ENCODE data around the gene MS4A7.
A peak's percentile ranks its signal among the peaks of the same experiment; 100 is the strongest.

The MS4A7 gene

GRCh38 chr11:60378354-60378753 is at the start of gene MS4A7:
Gene MS4A7, plus strand, starts transcription at chr11:60378532. Its CDS starts 4,610 bp downstream, at chr11:60383142.
- in situ Hi-C loops (cut with MboI; ENCODE audit: low sequenced_read_pairs) = no loop called here
- Histone ChIP-seq H3K27me3 (ENCODE audit: low read depth) (peaks cover 2% of the 10 kb centered on the region; the same call in 1 of the 2 replicates), H3K4me1 (no peaks in the 10 kb centered on the region), H3K9me3 (no peaks in the 10 kb centered on the region), H3K4me3 (no peak within 1 kb of the TSS), H3K36me3 (replicated peaks) (no peaks in the 10 kb centered on the region)
- no peak for DNase-seq (ENCODE audit: low spot score in 2 of 2)

GRCh38 chr11:60332846-60333245 is 45.5 kb upstream of the MS4A7 start:
- no peak for DNase-seq (ENCODE audit: low spot score in 2 of 2)
- H3K36me3 ChIP-seq (replicated peaks) = no peaks in the 10 kb centered on the region
- no peaks in the 10 kb centered on the region for H3K27me3 ChIP-seq (ENCODE audit: low read depth)
- H3K4me3 ChIP-seq = no peak overlapping the region
- in situ Hi-C loops (cut with MboI; ENCODE audit: low sequenced_read_pairs) = no loop called here
- H3K4me1 ChIP-seq = no peaks in the 10 kb centered on the region
- no peaks in the 10 kb centered on the region for H3K9me3 ChIP-seq

GRCh38 chr11:60334005-60334620 is 44.2 kb upstream of the MS4A7 start:
- Histone ChIP-seq H3K36me3 (replicated peaks) (no peaks in the 10 kb centered on the region), H3K4me1 (no peaks in the 10 kb centered on the region), H3K27me3 (ENCODE audit: low read depth) (no peaks in the 10 kb centered on the region), H3K9me3 (no peaks in the 10 kb centered on the region), H3K4me3 (no peak overlapping the region)
- peak; percentile 55 to 88 for DNase-seq (ENCODE audit: low spot score in 2 of 2)
- in situ Hi-C loops (cut with MboI; ENCODE audit: low sequenced_read_pairs) = no loop called here

- H3K4me3 ChIP-seq = no peak overlapping the region
- H3K36me3 ChIP-seq (replicated peaks) = no peaks in the 10 kb centered on the region
- H3K4me1 ChIP-seq = no peaks in the 10 kb centered on the region
- no peaks in the 10 kb centered on the region for H3K27me3 ChIP-seq (ENCODE audit: low read depth)
- in situ Hi-C loops (cut with MboI; ENCODE audit: low sequenced_read_pairs) = no loop called here
- no peak for DNase-seq (ENCODE audit: low spot score in 2 of 2)
- H3K9me3 ChIP-seq = no peaks in the 10 kb centered on the region
Observed at GRCh38 chr11:60336767-60337391, 41.5 kb upstream of the MS4A7 start.

GRCh38 chr11:60338053-60338452 is 40.3 kb upstream of the MS4A7 start:
- in situ Hi-C loops (cut with MboI; ENCODE audit: low sequenced_read_pairs) = no loop called here
- DNase-seq (ENCODE audit: low spot score in 2 of 2) = no peak
- Histone ChIP-seq H3K36me3 (replicated peaks) (no peaks in the 10 kb centered on the region), H3K9me3 (no peaks in the 10 kb centered on the region), H3K4me1 (no peaks in the 10 kb centered on the region), H3K4me3 (no peak overlapping the region), H3K27me3 (ENCODE audit: low read depth) (no peaks in the 10 kb centered on the region)

- H3K4me1 ChIP-seq = no peaks in the 10 kb centered on the region
- in situ Hi-C loops (cut with MboI; ENCODE audit: low sequenced_read_pairs) = no loop called here
- no peaks in the 10 kb centered on the region for H3K36me3 ChIP-seq (replicated peaks)
- H3K27me3 ChIP-seq (ENCODE audit: low read depth) = no peaks in the 10 kb centered on the region
- no peak for DNase-seq (ENCODE audit: low spot score in 2 of 2)
- no peaks in the 10 kb centered on the region for H3K9me3 ChIP-seq
- H3K4me3 ChIP-seq = no peak overlapping the region
Observed at GRCh38 chr11:60339356-60339755, 39.0 kb upstream of the MS4A7 start.

GRCh38 chr11:60343094-60343704 is 35.1 kb upstream of the MS4A7 start:
- H3K9me3 ChIP-seq = 0 out of 2 replicates have a peak, but pooled peaks cover 2% of the 10 kb centered on the region
- H3K27me3 ChIP-seq (ENCODE audit: low read depth) = no peaks in the 10 kb centered on the region
- H3K36me3 ChIP-seq (replicated peaks) = no peaks in the 10 kb centered on the region
- DNase-seq (ENCODE audit: low spot score in 2 of 2) = peak; percentile 27 to 36
- H3K4me1 ChIP-seq = no peaks in the 10 kb centered on the region
- in situ Hi-C loops (cut with MboI; ENCODE audit: low sequenced_read_pairs) = loop anchor here (10.0 kb wide), 1 partner anchor 78 kb away; no protein-coding TSS in a partner anchor
- H3K4me3 ChIP-seq = no peak overlapping the region

GRCh38 chr11:60344146-60344545 is 34.2 kb upstream of the MS4A7 start:
- Histone ChIP-seq H3K9me3 (0 out of 2 replicates have a peak, but pooled peaks cover 2% of the 10 kb centered on the region), H3K36me3 (replicated peaks) (no peaks in the 10 kb centered on the region), H3K27me3 (ENCODE audit: low read depth) (no peaks in the 10 kb centered on the region), H3K4me1 (no peaks in the 10 kb centered on the region), H3K4me3 (no peak overlapping the region)
- DNase-seq (ENCODE audit: low spot score in 2 of 2) = no peak
- in situ Hi-C loops (cut with MboI; ENCODE audit: low sequenced_read_pairs) = loop anchor here (10.0 kb wide), 1 partner anchor 79 kb away; no protein-coding TSS in a partner anchor

- no peaks in the 10 kb centered on the region for H3K36me3 ChIP-seq (replicated peaks)
- no peaks in the 10 kb centered on the region for H3K27me3 ChIP-seq (ENCODE audit: low read depth)
- in situ Hi-C loops (cut with MboI; ENCODE audit: low sequenced_read_pairs) = loop anchor here (10.0 kb wide), 1 partner anchor 81 kb away; no protein-coding TSS in a partner anchor
- no peak overlapping the region for H3K4me3 ChIP-seq
- peak; percentile 54 to 76 for DNase-seq (ENCODE audit: low spot score in 2 of 2)
- H3K9me3 ChIP-seq = 0 out of 2 replicates have a peak, but pooled peaks cover 2% of the 10 kb centered on the region
- peaks cover 3% of the 10 kb centered on the region for H3K4me1 ChIP-seq
Observed at GRCh38 chr11:60345489-60345888, 32.8 kb upstream of the MS4A7 start.

- no peaks in the 10 kb centered on the region for H3K27me3 ChIP-seq (ENCODE audit: low read depth)
- H3K4me3 ChIP-seq = no peak overlapping the region
- H3K9me3 ChIP-seq = 0 out of 2 replicates have a peak, but pooled peaks cover 2% of the 10 kb centered on the region
- no peaks in the 10 kb centered on the region for H3K36me3 ChIP-seq (replicated peaks)
- H3K4me1 ChIP-seq = peaks cover 9% of the 10 kb centered on the region
- in situ Hi-C loops (cut with MboI; ENCODE audit: low sequenced_read_pairs) = loop anchor here (10.0 kb wide), 1 partner anchor 82 kb away; no protein-coding TSS in a partner anchor
- no peak for DNase-seq (ENCODE audit: low spot score in 2 of 2)
Observed at GRCh38 chr11:60347084-60347797, 31.1 kb upstream of the MS4A7 start.

- Histone ChIP-seq H3K27me3 (ENCODE audit: low read depth) (no peaks in the 10 kb centered on the region), H3K9me3 (0 out of 2 replicates have a peak, but pooled peaks cover 2% of the 10 kb centered on the region), H3K4me3 (no peak overlapping the region), H3K36me3 (replicated peaks) (no peaks in the 10 kb centered on the region), H3K4me1 (peaks cover 9% of the 10 kb centered on the region)
- in situ Hi-C loops (cut with MboI; ENCODE audit: low sequenced_read_pairs) = loop anchor here (10.0 kb wide), 1 partner anchor 83 kb away; no protein-coding TSS in a partner anchor
- DNase-seq (ENCODE audit: low spot score in 2 of 2) = no peak
Observed at GRCh38 chr11:60348116-60348515, 30.2 kb upstream of the MS4A7 start.

- Histone ChIP-seq H3K9me3 (0 out of 2 replicates have a peak, but pooled peaks cover 2% of the 10 kb centered on the region), H3K4me3 (no peak overlapping the region), H3K27me3 (ENCODE audit: low read depth) (no peaks in the 10 kb centered on the region), H3K36me3 (replicated peaks) (no peaks in the 10 kb centered on the region), H3K4me1 (peaks cover 9% of the 10 kb centered on the region)
- in situ Hi-C loops (cut with MboI; ENCODE audit: low sequenced_read_pairs) = loop anchor here (10.0 kb wide), 1 partner anchor 85 kb away; no protein-coding TSS in a partner anchor
- DNase-seq (ENCODE audit: low spot score in 2 of 2) = no peak
Observed at GRCh38 chr11:60349990-60350389, 28.3 kb upstream of the MS4A7 start.

- no peaks in the 10 kb centered on the region for H3K4me1 ChIP-seq
- in situ Hi-C loops (cut with MboI; ENCODE audit: low sequenced_read_pairs) = no loop called here
- no peak for DNase-seq (ENCODE audit: low spot score in 2 of 2)
Observed at GRCh38 chr11:60357771-60358170, 20.6 kb upstream of the MS4A7 start.

More at GRCh38 chr11:60357771-60358170, 20.6 kb upstream of the MS4A7 start:
- Histone ChIP-seq H3K36me3 (replicated peaks) (no peaks in the 10 kb centered on the region), H3K9me3 (peaks cover 9% of the 10 kb centered on the region; the same call in 1 of the 2 replicates), H3K4me3 (no peak overlapping the region), H3K27me3 (ENCODE audit: low read depth) (no peaks in the 10 kb centered on the region)

All from HAP-1 (cell line).